GM23338 (cell line): Measurements from ENCODE around the gene JAG1. TPM values are rescaled to one million over a fixed set of nuclear protein-coding genes. Genes with fewer than 3 reads are reported as not detected.

ENCODE experiments used
- ATAC-seq: fragments of 200-7000 bp; cut with Tn5 transposase; 3 replicates; pipeline ENCODE4 v1.9.1; 2020
- DNase-seq: peaks from one replicate; pipeline ENCODE4 v3.0.0-alpha.2; 2015; ENCODE audit warnings: low spot score
- H2AFZ ChIP-seq: fragments of 200-600 bp; sonication (generic); 2 replicates; pipeline ENCODE4 v1.8.0; 2016; ENCODE audit warnings: antibody characterized with exemption, mild to moderate bottlenecking, moderate library complexity
- H3F3A ChIP-seq: fragments of 200-600 bp; sonication (generic); replicated peaks from 2 replicates; pipeline ENCODE4 v1.8.0; 2017; ENCODE audit warnings: antibody characterized with exemption, mixed run types, low read depth
- H3K27ac ChIP-seq: fragments of 200-600 bp; sonication (generic); 2 replicates; pipeline ENCODE4 v1.6.1; 2016; ENCODE audit warnings: low read depth
- H3K27me3 ChIP-seq: fragments of 200-600 bp; sonication (generic); 2 replicates; pipeline ENCODE4 v1.8.0; 2016; ENCODE audit warnings: mild to moderate bottlenecking, mixed run types, moderate library complexity; ENCODE audit not compliant: insufficient read depth
- H3K36me3 ChIP-seq: fragments of 200-600 bp; sonication (generic); 2 replicates; pipeline ENCODE4 v1.8.0; 2016; ENCODE audit warnings: mild to moderate bottlenecking; ENCODE audit not compliant: insufficient read depth
- H3K4me1 ChIP-seq: fragments of 200-600 bp; sonication (generic); 2 replicates; pipeline ENCODE4 v1.8.0; 2016; ENCODE audit warnings: mild to moderate bottlenecking, moderate library complexity; ENCODE audit not compliant: insufficient read depth
- H3K4me2 ChIP-seq: fragments of 200-600 bp; sonication (generic); 2 replicates; pipeline ENCODE4 v1.7.1; 2017; ENCODE audit warnings: mixed run types
- H3K4me3 ChIP-seq: fragments of 200-600 bp; sonication (generic); 2 replicates; pipeline ENCODE4 v1.6.1; 2016; ENCODE audit warnings: mixed run types
- H3K79me2 ChIP-seq: fragments of 200-600 bp; sonication (generic); replicated peaks from 2 replicates; pipeline ENCODE4 v1.8.0; 2017; ENCODE audit warnings: mild to moderate bottlenecking; ENCODE audit not compliant: insufficient read depth
- H3K9me2 ChIP-seq: fragments of 200-600 bp; sonication (generic); 2 replicates; pipeline ENCODE4 v1.8.0; 2017; ENCODE audit not compliant: insufficient read depth
- H4K20me1 ChIP-seq: fragments of 200-600 bp; sonication (generic); replicated peaks from 2 replicates; pipeline ENCODE4 v1.8.0; 2017; ENCODE audit warnings: mild to moderate bottlenecking; ENCODE audit not compliant: insufficient read depth
- H3K27ac Mint-ChIP-seq: 2 replicates; pipeline ENCODE4 v1.8.0; 2020; ENCODE audit warnings: inconsistent platforms, mild to moderate bottlenecking, moderate library complexity, mixed read lengths
- H3K27me3 Mint-ChIP-seq: 3 replicates; pipeline ENCODE4 v1.8.0; 2022; ENCODE audit warnings: low read depth, mild to moderate bottlenecking, moderate library complexity, mixed read lengths, inconsistent platforms; ENCODE audit not compliant: insufficient read depth, poor library complexity
- H3K36me3 Mint-ChIP-seq: 3 replicates; pipeline ENCODE4 v1.8.0; 2021; ENCODE audit warnings: low read depth, mild to moderate bottlenecking, inconsistent platforms, moderate library complexity, mixed read lengths
- H3K4me1 Mint-ChIP-seq: 3 replicates; pipeline ENCODE4 v1.8.0; 2020; ENCODE audit warnings: mild to moderate bottlenecking, inconsistent platforms, mixed read lengths
- H3K4me3 Mint-ChIP-seq: 3 replicates; pipeline ENCODE4 v1.8.0; 2021; ENCODE audit warnings: moderate library complexity, mild to moderate bottlenecking, inconsistent platforms, mixed read lengths
- H3K9me3 Mint-ChIP-seq: 3 replicates; pipeline ENCODE4 v1.8.0; 2020; ENCODE audit warnings: moderate library complexity, mild to moderate bottlenecking, inconsistent platforms, mixed read lengths
- CREB1 ChIP-seq: fragments of 250-450 bp; sonication (Bioruptor Pico); IDR thresholded peaks from 2 replicates; pipeline ENCODE4 v1.5.0; 2020; ENCODE audit warnings: low read depth, mild to moderate bottlenecking, moderate library complexity
- CTCF ChIP-seq, 2 experiments: fragments of 200-600 bp in 1 of 2; sonication (generic) in 1 of 2; conservative IDR thresholded peaks; 2 replicates each; pipeline versions ENCODE4 v1.5.1 to v1.6.1; 2016 to 2017; ENCODE audit warnings: antibody characterized with exemption in 2 of 2, low read depth in 2 of 2, mild to moderate bottlenecking in 2 of 2, moderate library complexity in 1 of 2
- ETS1 ChIP-seq: IDR thresholded peaks from 2 replicates; pipeline ENCODE4 v1.6.1; 2016; ENCODE audit warnings: antibody characterized with exemption
- EZH2 ChIP-seq: fragments of 200-600 bp; sonication (generic); IDR thresholded peaks from one replicate; pipeline ENCODE4 v1.8.0; 2017; ENCODE audit warnings: antibody characterized with exemption, mild to moderate bottlenecking, low read depth; ENCODE audit not compliant: unreplicated experiment
- EZH2phosphoT487 ChIP-seq: fragments of 200-600 bp; sonication (generic); IDR thresholded peaks from one replicate; pipeline ENCODE4 v1.8.1; 2018; ENCODE audit warnings: antibody characterized with exemption; ENCODE audit not compliant: unreplicated experiment
- JUNB ChIP-seq: IDR thresholded peaks from one replicate; pipeline ENCODE4 v1.6.1; 2016; ENCODE audit warnings: antibody characterized with exemption; ENCODE audit not compliant: unreplicated experiment
- NANOG ChIP-seq: IDR thresholded peaks from 2 replicates; pipeline ENCODE4 v1.6.1; 2016; ENCODE audit warnings: antibody characterized with exemption, borderline replicate concordance
- POLR2AphosphoS5 ChIP-seq: IDR thresholded peaks from 2 replicates; pipeline ENCODE4 v1.6.1; 2016; ENCODE audit warnings: antibody characterized with exemption, low read depth
- STAT1 ChIP-seq: IDR thresholded peaks from one replicate; pipeline ENCODE4 v1.6.1; 2016; ENCODE audit warnings: antibody characterized with exemption; ENCODE audit not compliant: unreplicated experiment
- ZNF114 ChIP-seq: fragments of 250-450 bp; sonication (Bioruptor Pico); IDR thresholded peaks from 2 replicates; pipeline ENCODE4 v1.5.0; 2020; ENCODE audit warnings: mild to moderate bottlenecking, moderate library complexity
- ZNF462 ChIP-seq: fragments of 250-450 bp; sonication (Bioruptor Pico); IDR thresholded peaks from 2 replicates; pipeline ENCODE4 v1.5.0; 2020; ENCODE audit warnings: mild to moderate bottlenecking, moderate library complexity
- polyA plus RNA-seq: library from polyadenylated mRNA; unstranded; fragments of >200 nt; fragmentation: Nextera tagmentation; extraction: Ambion mirVana; gene quantifications from 2 replicates; pipeline ENCODE4 v1.2.1, GENCODE V29; 2016
- total RNA-seq: library from RNA; depleted of rRNA; stranded (reverse); fragments of >200 nt; shearing (Covaris generic); gene quantifications from 2 replicates; pipeline ENCODE4 v1.2.3, GENCODE V29; 2014

The JAG1 gene
- total and polyA plus RNA-seq, 2 experiments from 2014 or later, result 9.7 to 46.5 TPM

- H3K9me3 Mint-ChIP-seq, result no peaks in the 10 kb centered on the region
Observed at GRCh38 chr20:10665791-10666190, 8.0 kb downstream of the JAG1 start.

GRCh38 chr20:10665027-10665561 lies 8.7 kb downstream of the JAG1 start:
- Histone ChIP-seq H3K27me3 (no peaks in the 10 kb centered on the region), H4K20me1 (0 out of 2 replicates have a peak, but pooled peaks cover 3% of the 10 kb centered on the region), H3K4me2 (peak overlapping the region; percentile 66), H3K79me2 (peaks cover 89% of the 10 kb centered on the region), H3F3A (no peaks in the 10 kb centered on the region), H2AFZ (no peak overlapping the region), H3K27ac (peak overlapping the region; percentile 87), H3K9me2 (no peaks in the 10 kb centered on the region), H3K36me3 (0 out of 2 replicates have a peak, but pooled peaks cover 4% of the 10 kb centered on the region), H3K4me1 (peaks cover 75% of the 10 kb centered on the region), H3K4me3 (peak overlapping the region; percentile 32)
- H3K9me3 Mint-ChIP-seq, result no peaks in the 10 kb centered on the region
- H3K27me3 Mint-ChIP-seq, result peaks cover 9% of the 10 kb centered on the region
- DNase-seq, result no peak
- peaks cover 80% of the 10 kb centered on the region for H3K36me3 Mint-ChIP-seq
- peak overlapping the region; percentile 58 for H3K4me3 Mint-ChIP-seq
- no peak; the same call in 2 of the 3 replicates for ATAC-seq
- peaks cover 96% of the 10 kb centered on the region for H3K4me1 Mint-ChIP-seq
- peak overlapping the region; percentile 97 for H3K27ac Mint-ChIP-seq
- TF ChIP-seq EZH2phosphoT487, result no peak
- no peak for TF ChIP-seq POLR2AphosphoS5
- TF ChIP-seq CREB1, result no peak
- no peak for TF ChIP-seq CTCF (conservative IDR thresholded peaks at IDR 0.05; ENCODE audit: low read depth in 2 of 2)
- no peak for TF ChIP-seq ZNF114
- TF ChIP-seq ETS1, result no peak
- no peak for TF ChIP-seq JUNB
- no peak for TF ChIP-seq NANOG
- TF ChIP-seq STAT1, result no peak
- TF ChIP-seq ZNF462 (CRISPR knock-in tag), result no peak
- TF ChIP-seq EZH2, result no peak

More at GRCh38 chr20:10665791-10666190, 8.0 kb downstream of the JAG1 start:
- H3F3A ChIP-seq, result no peaks in the 10 kb centered on the region
- H3K27ac ChIP-seq, result peak overlapping the region; percentile 87; the same call in 1 of the 2 replicates
- peak overlapping the region; percentile 31; the same call in 2 of the 3 replicates for H3K4me3 Mint-ChIP-seq
- H3K9me2 ChIP-seq, result no peaks in the 10 kb centered on the region
- peaks cover 96% of the 10 kb centered on the region for H3K4me1 Mint-ChIP-seq
- no peak for TF ChIP-seq NANOG
- TF ChIP-seq STAT1, result no peak
- TF ChIP-seq JUNB, result no peak
- no peak for TF ChIP-seq ZNF114
- no peak for TF ChIP-seq EZH2phosphoT487
- no peak for TF ChIP-seq POLR2AphosphoS5
- ATAC-seq (peak; percentile 34), DNase-seq (no peak)
- peaks cover 78% of the 10 kb centered on the region for H3K36me3 Mint-ChIP-seq
- 0 out of 2 replicates have a peak, but pooled peaks cover 4% of the 10 kb centered on the region for H3K36me3 ChIP-seq
- peak overlapping the region; percentile 66 for H3K4me2 ChIP-seq
- H3K4me1 ChIP-seq, result peaks cover 76% of the 10 kb centered on the region
- H4K20me1 ChIP-seq, result 0 out of 2 replicates have a peak, but pooled peaks cover 3% of the 10 kb centered on the region
- peaks cover 9% of the 10 kb centered on the region for H3K27me3 Mint-ChIP-seq
- peaks cover 94% of the 10 kb centered on the region for H3K79me2 ChIP-seq
- peak overlapping the region; percentile 89 for H3K27ac Mint-ChIP-seq
- H3K4me3 ChIP-seq, result peak overlapping the region; percentile 32; the same call in 1 of the 2 replicates
- no peaks in the 10 kb centered on the region for H3K27me3 ChIP-seq
- H2AFZ ChIP-seq, result no peak overlapping the region
